IMR-90 (cell line): ENCODE results near the gene FUBP3. TPM values are rescaled to one million over a fixed set of nuclear protein-coding genes. Genes with fewer than 3 reads are reported as not detected.

Experiments used
- ATAC-seq: fragments of 200-7000 bp; cut with Tn5 transposase; 2 replicates; pipeline ENCODE4 v1.9.1; 2020; ENCODE audit warnings: low read depth, mild to moderate bottlenecking, moderate library complexity
- BruUV-seq: library from RNA; stranded (reverse); fragments of 400-500 nt; replicated peaks from 2 replicates; lab custom pipeline; 2021; lab: Mats Ljungman, UMichigan
- CTCF ChIA-PET: fragments of 300-600 bp; formaldehyde crosslinking; extraction: SDS; loops from one replicate; lab custom pipeline; 2021; ENCODE audit warnings: antibody characterized with exemption; lab: Yijun Ruan, JAX
- POLR2A ChIA-PET: fragments of 300-600 bp; sonication (Branson Sonifier 250); formaldehyde crosslinking; loops from one replicate; lab custom pipeline; 2022; ENCODE audit warnings: antibody characterized with exemption; ENCODE audit not compliant: unreplicated experiment; lab: Charles Lee
- DNase-seq: peaks from one replicate; pipeline ENCODE4 v3.0.0; 2013
- H2AFZ ChIP-seq: replicated peaks from 2 replicates; pipeline ENCODE3; 2013; ENCODE audit warnings: low read length, mild to moderate bottlenecking; ENCODE audit not compliant: poor library complexity
- H2AK5ac ChIP-seq: 2 replicates; pipeline ENCODE4 v1.6.1; 2013; ENCODE audit warnings: low read depth, low read length, inconsistent platforms
- H2AK9ac ChIP-seq: replicated peaks from 2 replicates; pipeline ENCODE3; 2013; ENCODE audit warnings: mild to moderate bottlenecking, low read depth, low read length, moderate library complexity; ENCODE audit not compliant: poor library complexity
- H2BK120ac ChIP-seq: 2 replicates; pipeline ENCODE4 v1.6.1; 2013; ENCODE audit warnings: low read depth, low read length, inconsistent platforms
- H2BK15ac ChIP-seq: 3 replicates; pipeline ENCODE4 v1.6.1; 2013; ENCODE audit warnings: low read depth, low read length, inconsistent platforms
- H2BK20ac ChIP-seq: 2 replicates; pipeline ENCODE4 v1.6.1; 2013; ENCODE audit warnings: low read depth, mild to moderate bottlenecking, inconsistent platforms, low read length, moderate library complexity
- H2BK5ac ChIP-seq: 2 replicates; pipeline ENCODE4 v1.6.1; 2013; ENCODE audit warnings: mild to moderate bottlenecking, low read depth, low read length, inconsistent platforms; ENCODE audit not compliant: poor library complexity, severe bottlenecking
- H3K14ac ChIP-seq: replicated peaks from 2 replicates; pipeline ENCODE4 v1.6.1; 2013; ENCODE audit warnings: low read depth, low read length, inconsistent platforms
- H3K18ac ChIP-seq: 2 replicates; pipeline ENCODE4 v1.6.1; 2013; ENCODE audit warnings: low read depth, low read length, control low read depth
- H3K23ac ChIP-seq: 2 replicates; pipeline ENCODE4 v1.6.1; 2013; ENCODE audit warnings: low read depth, low read length, inconsistent platforms
- H3K27ac ChIP-seq: 2 replicates; pipeline ENCODE4 v1.5.1; 2013; ENCODE audit warnings: mild to moderate bottlenecking, control low read depth, low read length; ENCODE audit not compliant: insufficient read depth
- H3K27me3 ChIP-seq: 2 replicates; pipeline ENCODE4 v1.6.1; 2013; ENCODE audit warnings: low read length; ENCODE audit not compliant: control insufficient read depth, insufficient read depth
- H3K36me3 ChIP-seq: 2 replicates; pipeline ENCODE4 v1.6.1; 2013; ENCODE audit warnings: low read length, mixed read lengths; ENCODE audit not compliant: control insufficient read depth, insufficient read depth
- H3K4ac ChIP-seq: 2 replicates; pipeline ENCODE4 v1.6.1; 2013; ENCODE audit warnings: low read depth, low read length, inconsistent platforms
- H3K4me1 ChIP-seq: 2 replicates; pipeline ENCODE4 v1.6.1; 2013; ENCODE audit warnings: low read length, mixed read lengths; ENCODE audit not compliant: control insufficient read depth, insufficient read depth
- H3K4me2 ChIP-seq: 2 replicates; pipeline ENCODE4 v1.6.1; 2013; ENCODE audit warnings: low read depth, mild to moderate bottlenecking, control low read depth, low read length, moderate library complexity
- H3K4me3 ChIP-seq: 2 replicates; pipeline ENCODE4 v1.5.1; 2013; ENCODE audit warnings: low read depth, mild to moderate bottlenecking, control low read depth, low read length, moderate library complexity; ENCODE audit not compliant: insufficient read depth
- H3K56ac ChIP-seq: 2 replicates; pipeline ENCODE4 v1.6.1; 2013; ENCODE audit warnings: low read length, inconsistent platforms; ENCODE audit not compliant: insufficient read depth; ENCODE audit errors: extremely low read depth
- H3K79me1 ChIP-seq, 2 experiments: 2 replicates each; pipeline ENCODE4 v1.6.1; 2013; ENCODE audit warnings: low read length in 2 of 2, inconsistent platforms in 1 of 2, low read depth in 1 of 2
- H3K9ac ChIP-seq: 2 replicates; pipeline ENCODE4 v1.6.1; 2013; ENCODE audit warnings: low read depth, low read length, control low read depth
- H3K9me1 ChIP-seq: 2 replicates; pipeline ENCODE4 v1.6.1; 2013; ENCODE audit warnings: low read length, inconsistent platforms; ENCODE audit not compliant: insufficient read depth
- H3K9me3 ChIP-seq: 2 replicates; pipeline ENCODE4 v1.6.1; 2013; ENCODE audit warnings: low read length; ENCODE audit not compliant: control insufficient read depth, insufficient read depth
- H4K20me1 ChIP-seq: 2 replicates; pipeline ENCODE4 v1.6.1; 2013; ENCODE audit warnings: low read length, inconsistent platforms; ENCODE audit not compliant: insufficient read depth
- H4K5ac ChIP-seq: 2 replicates; pipeline ENCODE4 v1.6.1; 2013; ENCODE audit warnings: mild to moderate bottlenecking, low read depth, low read length, control low read depth
- H4K8ac ChIP-seq, 2 experiments: 2 replicates each; pipeline ENCODE4 v1.6.1; 2013; ENCODE audit warnings: low read depth in 2 of 2, low read length in 2 of 2, control low read depth in 1 of 2, inconsistent platforms in 1 of 2
- H4K91ac ChIP-seq: 2 replicates; pipeline ENCODE4 v1.6.1; 2013; ENCODE audit warnings: low read depth, low read length, inconsistent platforms; ENCODE audit not compliant: insufficient read depth
- FOS ChIP-seq: fragments of 150-350 bp; IDR thresholded peaks from 2 replicates; pipeline ENCODE4 v1.6.1; 2016; ENCODE audit warnings: low read depth, low read length
- MAZ ChIP-seq: IDR thresholded peaks from 2 replicates; pipeline ENCODE4 v1.6.1; 2012; ENCODE audit warnings: low read depth, mild to moderate bottlenecking, low read length, improper control_type of control experiment, moderate library complexity, borderline replicate concordance
- NFE2L2 ChIP-seq: fragments of 150-350 bp; IDR thresholded peaks from 2 replicates; pipeline ENCODE4 v1.6.1; 2016; ENCODE audit warnings: low read depth, mild to moderate bottlenecking, low read length
- RAD21 ChIP-seq: IDR thresholded peaks from 2 replicates; pipeline ENCODE4 v1.6.1; 2012; ENCODE audit warnings: low read length, improper control_type of control experiment
- RFX5 ChIP-seq: IDR thresholded peaks from 2 replicates; pipeline ENCODE4 v1.8.0; 2012; ENCODE audit warnings: low read depth, mild to moderate bottlenecking, low read length, moderate library complexity
- WGBS, 2 experiments: methylation state at CpG; one replicate each; pipeline versions ENCODE4 v1.1.5 to v1.1.7; 2013; ENCODE audit warnings: missing lambda C conversion rate in 2 of 2; ENCODE audit not compliant: insufficient read length in 1 of 2; ENCODE audit errors: extremely low coverage in 2 of 2; 5-methylcytosine and 5-hydroxymethylcytosine counted together
- dilution Hi-C: fragments of 300-500 bp; cut with HindIII; formaldehyde crosslinking; loops from one replicate; pipeline ENCODE4 v1.14.3; 2018; ENCODE audit warnings: low sequenced_read_pairs; ENCODE audit not compliant: unreplicated experiment
- in situ Hi-C: fragments of 300-500 bp; cut with MboI; formaldehyde crosslinking; loops from 3 replicates; pipeline ENCODE4 v1.14.3; 2019; ENCODE audit warnings: low sequenced_read_pairs, inconsistent platforms, mixed read lengths
- intact Hi-C: fragments of 100-400 bp; cut with micrococcal nuclease; formaldehyde crosslinking; loops from 2 replicates; pipeline ENCODE4 v1.10.0; 2022
- polyA plus RNA-seq, 3 experiments: library from polyadenylated mRNA; depleted of rRNA; stranded (reverse); fragments of >200 nt; gene quantifications; 2 replicates each; pipeline ENCODE4 v1.2.3, GENCODE V29; 2012; ENCODE audit warnings: low replicate concordance in 1 of 3
- total RNA-seq: library from RNA; depleted of rRNA; stranded (reverse); fragments of >200 nt; gene quantifications from 2 replicates; pipeline ENCODE4 v1.2.3, GENCODE V29; 2012
- TF ChIP-seq, protein P1 (sequence below): conservative IDR thresholded peaks from 2 replicates; pipeline ENCODE4 v1.5.1; 2012; ENCODE audit warnings: mild to moderate bottlenecking, low read depth, low read length, improper control_type of control experiment

Gene FUBP3
- total and polyA plus RNA-seq, 2 of the 4 experiments (the other 2 are of a cell fraction), result 32.3 to 50.1 TPM

DNA sequence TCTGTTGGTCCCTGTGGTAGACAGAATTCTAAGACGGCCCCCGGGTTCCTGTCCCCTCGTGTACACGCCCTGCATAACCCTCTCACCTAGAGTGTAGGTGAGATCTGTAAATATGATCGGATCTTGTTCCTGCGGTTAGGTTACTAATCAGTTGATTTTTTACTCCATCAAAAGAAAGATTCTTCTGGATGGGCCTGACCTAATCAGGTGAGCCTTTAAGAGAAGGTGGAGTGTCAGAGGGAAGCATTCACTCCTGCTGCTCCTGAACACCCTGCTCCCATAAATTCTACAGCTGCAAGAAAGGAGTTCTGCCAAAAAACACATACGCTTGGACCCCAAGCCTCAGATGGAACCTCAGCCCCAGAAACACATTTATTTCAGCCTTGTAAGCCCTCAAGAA is 15.6 kb upstream of the FUBP3 start:
- Histone ChIP-seq H3K27me3 (peaks cover 15% of the 10 kb centered on the region), H2AFZ (no peak overlapping the region), H3K4me3 (no peak overlapping the region), H3K4ac (no peak overlapping the region), H3K9me1 (0 out of 2 replicates have a peak, but pooled peaks cover 2% of the 10 kb centered on the region), H3K9ac (no peak overlapping the region), H4K8ac (no peak overlapping the region), H2BK20ac (no peak overlapping the region), H2BK15ac (no peak overlapping the region), H4K5ac (no peak overlapping the region), H2AK5ac (no peak overlapping the region), H2BK5ac (no peak overlapping the region), H3K4me2 (no peak overlapping the region), H3K56ac (no peak overlapping the region), H3K18ac (no peak overlapping the region), H3K9me3 (no peaks in the 10 kb centered on the region), H2BK120ac (no peak overlapping the region), H4K91ac (no peak overlapping the region), H3K27ac (no peak overlapping the region), H3K79me1 (no peaks in the 10 kb centered on the region), H3K23ac (no peak overlapping the region), H3K36me3 (no peaks in the 10 kb centered on the region), H4K20me1 (no peaks in the 10 kb centered on the region), H3K14ac (no peak overlapping the region), H2AK9ac (no peak overlapping the region), H3K4me1 (no peaks in the 10 kb centered on the region)
- CTCF ChIA-PET, result no interaction called here
- TF ChIP-seq MAZ, result no peak
- TF ChIP-seq FOS, result no peak
- TF ChIP-seq, protein P1, sequence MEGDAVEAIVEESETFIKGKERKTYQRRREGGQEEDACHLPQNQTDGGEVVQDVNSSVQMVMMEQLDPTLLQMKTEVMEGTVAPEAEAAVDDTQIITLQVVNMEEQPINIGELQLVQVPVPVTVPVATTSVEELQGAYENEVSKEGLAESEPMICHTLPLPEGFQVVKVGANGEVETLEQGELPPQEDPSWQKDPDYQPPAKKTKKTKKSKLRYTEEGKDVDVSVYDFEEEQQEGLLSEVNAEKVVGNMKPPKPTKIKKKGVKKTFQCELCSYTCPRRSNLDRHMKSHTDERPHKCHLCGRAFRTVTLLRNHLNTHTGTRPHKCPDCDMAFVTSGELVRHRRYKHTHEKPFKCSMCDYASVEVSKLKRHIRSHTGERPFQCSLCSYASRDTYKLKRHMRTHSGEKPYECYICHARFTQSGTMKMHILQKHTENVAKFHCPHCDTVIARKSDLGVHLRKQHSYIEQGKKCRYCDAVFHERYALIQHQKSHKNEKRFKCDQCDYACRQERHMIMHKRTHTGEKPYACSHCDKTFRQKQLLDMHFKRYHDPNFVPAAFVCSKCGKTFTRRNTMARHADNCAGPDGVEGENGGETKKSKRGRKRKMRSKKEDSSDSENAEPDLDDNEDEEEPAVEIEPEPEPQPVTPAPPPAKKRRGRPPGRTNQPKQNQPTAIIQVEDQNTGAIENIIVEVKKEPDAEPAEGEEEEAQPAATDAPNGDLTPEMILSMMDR, result no peak
- TF ChIP-seq RFX5, result no peak
- TF ChIP-seq NFE2L2, result no peak
- TF ChIP-seq RAD21, result no peak
- in situ Hi-C loops, result no loop called here
- no peak for ATAC-seq
- no TSS peak for BruUV-seq
- no peak for DNase-seq
- intact Hi-C loops, result no loop called here
- WGBS, 2 experiments, result no CpG with 5 or more reads among the region's 7 CpGs
- dilution Hi-C loops, result no loop called here
- POLR2A ChIA-PET, result no interaction called here
